Esophagus (tissue), 2 donors: Measurements from ENCODE around the gene STAT6. TPM values are rescaled to one million over a fixed set of nuclear protein-coding genes. Genes with fewer than 3 reads are reported as not detected.

ENCODE experiments used
- H3K27ac ChIP-seq, 2 donors: one replicate each; pipeline ENCODE4 v1.5.1; 2013; ENCODE audit warnings: low read depth in 2 of 2, mild to moderate bottlenecking in 2 of 2, inconsistent platforms in 1 of 2, low read length in 1 of 2, moderate library complexity in 1 of 2
- H3K27me3 ChIP-seq, 2 donors: one replicate each; pipeline ENCODE4 v1.6.1; 2013; ENCODE audit warnings: low read length in 2 of 2, control low read depth in 1 of 2, mild to moderate bottlenecking in 1 of 2; ENCODE audit not compliant: insufficient read depth in 2 of 2, control insufficient read depth in 1 of 2
- H3K36me3 ChIP-seq, 2 donors: one replicate each; pipeline ENCODE4 v1.6.1; 2013; ENCODE audit warnings: low read length in 1 of 2; ENCODE audit not compliant: control insufficient read depth in 2 of 2, insufficient read depth in 2 of 2
- H3K4me1 ChIP-seq, 2 donors: one replicate each; pipeline ENCODE4 v1.6.1; 2013; ENCODE audit warnings: low read length in 1 of 2; ENCODE audit not compliant: control insufficient read depth in 2 of 2, insufficient read depth in 2 of 2
- H3K4me3 ChIP-seq, 2 donors: one replicate each; pipeline ENCODE4 v1.5.1; 2013; ENCODE audit warnings: low read length in 2 of 2, mild to moderate bottlenecking in 2 of 2, low read depth in 1 of 2, moderate library complexity in 1 of 2
- H3K9me3 ChIP-seq, 2 donors: one replicate each; pipeline ENCODE4 v1.6.1; 2013; ENCODE audit warnings: mild to moderate bottlenecking in 2 of 2, low read depth in 1 of 2, low read length in 1 of 2, moderate library complexity in 1 of 2; ENCODE audit not compliant: control insufficient read depth in 2 of 2, insufficient read depth in 1 of 2
- WGBS, 2 donors: extraction: QIAGEN DNeasy Blood & Tissue Kit; methylation state at CpG; one replicate each; pipeline ENCODE4 v1.1.7; 2013; 5-methylcytosine and 5-hydroxymethylcytosine counted together
- polyA plus RNA-seq, 2 donors: library from polyadenylated mRNA; stranded (reverse); fragments of 200-250 nt; gene quantifications; one replicate each; pipeline ENCODE4 v1.2.3, GENCODE V29; 2013
- donor health status: healthy with polysubstance abuse.
- donor health status: Bipolar disorder and iron deficiency.

The STAT6 gene
- polyA plus RNA-seq, 2 donors = 101 to 145 TPM

GRCh38 chr12:57046947-57047890 is 63.9 kb downstream of the STAT6 start:
- H3K4me3 ChIP-seq = no peak overlapping the region
- 60 to 73% methylated on average over 9 to 10 of the region's 10 CpGs for WGBS, 2 donors
- H3K36me3 ChIP-seq = no peaks in the 10 kb centered on the region
- H3K27me3 ChIP-seq = no peaks in the 10 kb centered on the region
- no peak overlapping the region for H3K27ac ChIP-seq
- H3K9me3 ChIP-seq = no peaks in the 10 kb centered on the region
- H3K4me1 ChIP-seq = peaks cover 4% of the 10 kb centered on the region in 2 donors

DNA sequence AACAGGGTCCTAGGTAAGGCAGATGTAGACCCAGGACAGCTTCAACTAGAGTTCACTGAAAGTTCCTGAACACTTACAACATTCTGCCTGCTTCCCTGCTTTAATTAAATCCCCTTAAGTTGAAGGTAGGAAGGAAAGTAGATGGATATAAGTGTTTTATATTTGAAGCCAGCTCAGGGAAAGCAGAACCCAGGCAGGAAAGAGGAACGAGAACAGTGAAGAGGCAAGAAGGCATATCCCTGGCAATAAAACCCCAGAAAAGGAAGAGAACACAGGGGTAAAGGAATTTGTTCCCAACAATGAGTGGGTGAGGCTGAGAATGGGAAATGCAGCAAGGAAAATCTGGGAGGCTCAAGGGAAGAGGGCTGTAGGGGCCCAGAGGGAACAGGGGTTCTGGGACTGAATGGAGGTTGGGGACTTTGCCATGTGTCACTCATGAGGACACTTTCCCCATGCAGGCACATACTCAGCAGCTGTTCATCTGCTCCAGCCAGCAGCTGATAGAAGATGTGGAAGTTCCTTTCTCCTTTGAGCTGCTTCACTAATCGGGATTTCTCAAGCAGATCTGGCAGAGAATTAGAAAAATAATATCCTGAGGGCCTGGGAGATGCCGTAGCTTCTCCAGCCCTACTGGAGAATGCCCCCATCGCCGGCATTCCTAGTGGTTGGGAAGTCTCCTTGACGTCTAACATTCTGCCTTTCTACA is 64.9 kb downstream of the STAT6 start:
- peaks cover 4% of the 10 kb centered on the region in 2 donors for H3K4me1 ChIP-seq
- WGBS, 2 donors = 64 to 73% methylated on average over 6 of the region's 6 CpGs
- no peaks in the 10 kb centered on the region for H3K9me3 ChIP-seq
- H3K27ac ChIP-seq = no peak overlapping the region
- H3K36me3 ChIP-seq = no peaks in the 10 kb centered on the region
- H3K27me3 ChIP-seq = no peaks in the 10 kb centered on the region
- H3K4me3 ChIP-seq = no peak overlapping the region

Other genes starting within 250 kb of the STAT6 start
- gene SDR9C7, start 177.0 kb downstream of the STAT6 start, polyA plus RNA-seq = 10 to 100 TPM in 1 of 2 donors, 1 to 10 TPM in 1; 9.4 to 16.8 TPM
- under 1 TPM; 0.62 to 0.69 TPM for gene RDH16, start 153.8 kb downstream of the STAT6 start, polyA plus RNA-seq
- gene ZBTB39, start 104.8 kb downstream of the STAT6 start, polyA plus RNA-seq = 1 to 10 TPM; 1.2 to 1.4 TPM
- under 1 TPM in 1 of 2 donors, not detected in 1; 0.16 TPM for gene TAC3, start 94.8 kb downstream of the STAT6 start, polyA plus RNA-seq
- gene MYO1A, start 61.2 kb downstream of the STAT6 start, polyA plus RNA-seq = under 1 TPM; 0.12 to 0.31 TPM
- gene NEMP1, start 32.6 kb downstream of the STAT6 start, polyA plus RNA-seq = 1 to 10 TPM; 3.0 TPM
- gene NAB2, start 22.2 kb downstream of the STAT6 start, polyA plus RNA-seq = 10 to 100 TPM; 11.6 to 19.3 TPM
- gene LRP1, start 17.1 kb upstream of the STAT6 start, polyA plus RNA-seq = 10 to 100 TPM; 29.6 to 47.6 TPM
- not detected for gene LRP1-AS, start 36.3 kb upstream of the STAT6 start, polyA plus RNA-seq
- gene NXPH4, start 105.4 kb upstream of the STAT6 start, polyA plus RNA-seq = 1 to 10 TPM in 1 of 2 donors, under 1 TPM in 1; 0.73 to 1.3 TPM
- gene SHMT2, start 118.3 kb upstream of the STAT6 start, polyA plus RNA-seq = 10 to 100 TPM; 19.8 to 69.5 TPM
- 1 to 10 TPM in 1 of 2 donors, under 1 TPM in 1; 0.96 to 1.4 TPM for gene STAC3, start 139.8 kb upstream of the STAT6 start, polyA plus RNA-seq